ENCODE data around the gene CAPN10.

- TF ChIP-seq, protein P1, sequence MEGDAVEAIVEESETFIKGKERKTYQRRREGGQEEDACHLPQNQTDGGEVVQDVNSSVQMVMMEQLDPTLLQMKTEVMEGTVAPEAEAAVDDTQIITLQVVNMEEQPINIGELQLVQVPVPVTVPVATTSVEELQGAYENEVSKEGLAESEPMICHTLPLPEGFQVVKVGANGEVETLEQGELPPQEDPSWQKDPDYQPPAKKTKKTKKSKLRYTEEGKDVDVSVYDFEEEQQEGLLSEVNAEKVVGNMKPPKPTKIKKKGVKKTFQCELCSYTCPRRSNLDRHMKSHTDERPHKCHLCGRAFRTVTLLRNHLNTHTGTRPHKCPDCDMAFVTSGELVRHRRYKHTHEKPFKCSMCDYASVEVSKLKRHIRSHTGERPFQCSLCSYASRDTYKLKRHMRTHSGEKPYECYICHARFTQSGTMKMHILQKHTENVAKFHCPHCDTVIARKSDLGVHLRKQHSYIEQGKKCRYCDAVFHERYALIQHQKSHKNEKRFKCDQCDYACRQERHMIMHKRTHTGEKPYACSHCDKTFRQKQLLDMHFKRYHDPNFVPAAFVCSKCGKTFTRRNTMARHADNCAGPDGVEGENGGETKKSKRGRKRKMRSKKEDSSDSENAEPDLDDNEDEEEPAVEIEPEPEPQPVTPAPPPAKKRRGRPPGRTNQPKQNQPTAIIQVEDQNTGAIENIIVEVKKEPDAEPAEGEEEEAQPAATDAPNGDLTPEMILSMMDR (optimal IDR thresholded peaks at IDR 0.05 in 1 of 3, IDR thresholded peaks at IDR 0.05 in 1 of 3, conservative IDR thresholded peaks at IDR 0.05 in 1 of 3; ENCODE audit: extremely low read depth in 1 of 3, insufficient read depth in 2 of 3, low read length in 3 of 3), result no peak
- no peak for TF ChIP-seq EZH2 (IDR thresholded peaks at IDR 0.05; ENCODE audit: low read length)
Measured at GRCh38 chr2:240622531-240623235, 36.1 kb downstream of the CAPN10 start.

Data from keratinocyte (primary cell).